ENCODE data around the gene NIPA2. TPM values are rescaled to one million over a fixed set of nuclear protein-coding genes. Genes with fewer than 3 reads are reported as not detected.
A peak's percentile ranks its signal among the peaks of the same experiment; 100 is the strongest.

NIPA2 gene
- 43.6 TPM for total RNA-seq
- long read RNA-seq, transcript NIPA2-203 (6 exons, 2,280 nt) = major isoform, 44 of 132 reads
- long read RNA-seq, transcript NIPA2-201 (8 exons, 3,233 nt) = minor isoform, 14 of 132 reads
- long read RNA-seq, transcript NIPA2-204 (7 exons, 3,130 nt) = minor isoform, 17 of 132 reads
- long read RNA-seq, partial matches to known transcripts = 6 of 132 reads
- long read RNA-seq, other reads (novel, unspliced or antisense) = 48 of 132 reads

DNA sequence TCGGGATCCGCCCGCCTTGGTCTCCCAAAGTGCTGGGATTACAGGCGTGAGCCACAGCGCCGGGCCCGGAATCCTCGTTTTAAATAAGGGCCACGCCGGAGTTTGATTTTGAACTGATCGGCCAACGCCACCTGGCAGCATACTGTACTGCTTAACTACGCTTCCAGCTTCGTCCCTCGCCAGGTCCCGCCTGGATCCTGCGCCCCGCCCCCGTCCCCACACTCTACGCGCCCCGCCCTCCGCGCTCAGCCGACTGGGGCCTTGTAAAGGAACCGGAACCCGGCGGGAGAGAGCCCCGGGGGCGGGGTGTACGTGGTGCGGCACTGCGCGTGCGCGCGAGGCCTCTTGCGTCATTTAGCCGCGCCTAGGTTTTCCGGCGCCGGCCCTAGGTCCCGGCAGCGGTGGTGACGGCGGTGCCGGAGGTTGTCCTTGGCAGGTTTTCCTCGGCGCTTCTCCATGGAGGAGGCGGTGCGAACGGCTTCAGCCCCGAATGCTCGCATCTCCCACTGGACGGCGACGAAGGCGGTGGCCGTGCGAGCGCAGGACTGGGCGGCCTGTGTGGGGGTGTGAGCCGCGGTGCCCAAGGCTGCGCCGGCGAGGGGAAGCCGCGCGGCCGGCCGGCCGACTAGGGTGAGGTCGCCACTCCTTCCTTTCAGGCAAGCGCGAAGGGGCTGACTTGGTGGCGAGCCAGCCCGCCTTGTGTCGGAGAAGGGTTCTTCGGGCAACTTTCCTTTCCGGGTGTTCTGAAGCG lies at the start of gene NIPA2:
TSS of gene NIPA2 (plus strand) at position 375 of the 751 bp plus-strand sequence. CDS start 13,066 bp downstream, outside the sequence.
- Histone ChIP-seq H3K4me3 (peak within 1 kb of the TSS; percentile 87), H3K36me3 (peaks cover 7% of the 10 kb centered on the region), H3K9me3 (no peaks in the 10 kb centered on the region), H3K27ac (peak within 1 kb of the TSS; percentile 97), H3K4me1 (peaks cover 24% of the 10 kb centered on the region), H3K27me3 (ENCODE audit: low read depth) (no peaks in the 10 kb centered on the region)
- TF ChIP-seq, protein P1, sequence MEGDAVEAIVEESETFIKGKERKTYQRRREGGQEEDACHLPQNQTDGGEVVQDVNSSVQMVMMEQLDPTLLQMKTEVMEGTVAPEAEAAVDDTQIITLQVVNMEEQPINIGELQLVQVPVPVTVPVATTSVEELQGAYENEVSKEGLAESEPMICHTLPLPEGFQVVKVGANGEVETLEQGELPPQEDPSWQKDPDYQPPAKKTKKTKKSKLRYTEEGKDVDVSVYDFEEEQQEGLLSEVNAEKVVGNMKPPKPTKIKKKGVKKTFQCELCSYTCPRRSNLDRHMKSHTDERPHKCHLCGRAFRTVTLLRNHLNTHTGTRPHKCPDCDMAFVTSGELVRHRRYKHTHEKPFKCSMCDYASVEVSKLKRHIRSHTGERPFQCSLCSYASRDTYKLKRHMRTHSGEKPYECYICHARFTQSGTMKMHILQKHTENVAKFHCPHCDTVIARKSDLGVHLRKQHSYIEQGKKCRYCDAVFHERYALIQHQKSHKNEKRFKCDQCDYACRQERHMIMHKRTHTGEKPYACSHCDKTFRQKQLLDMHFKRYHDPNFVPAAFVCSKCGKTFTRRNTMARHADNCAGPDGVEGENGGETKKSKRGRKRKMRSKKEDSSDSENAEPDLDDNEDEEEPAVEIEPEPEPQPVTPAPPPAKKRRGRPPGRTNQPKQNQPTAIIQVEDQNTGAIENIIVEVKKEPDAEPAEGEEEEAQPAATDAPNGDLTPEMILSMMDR (IDR thresholded peaks at IDR 0.05) = no peak
- ATAC-seq = peak; percentile 99
- intact Hi-C loops (cut with DNase I) = no loop called here
- peak; percentile 99 for DNase-seq

GRCh38 chr15:22794063-22794462 lies 44.4 kb upstream of the NIPA2 start:
- H3K9me3 ChIP-seq = peaks cover 8% of the 10 kb centered on the region
- H3K36me3 ChIP-seq = no peaks in the 10 kb centered on the region
- TF ChIP-seq, protein P1 (IDR thresholded peaks at IDR 0.05) = no peak
- H3K27ac ChIP-seq = no peak overlapping the region
- intact Hi-C loops (cut with DNase I) = no loop called here
- DNase-seq = no peak
- no peaks in the 10 kb centered on the region for H3K27me3 ChIP-seq (ENCODE audit: low read depth)
- ATAC-seq = no peak
- H3K4me3 ChIP-seq = no peak overlapping the region
- peaks cover 4% of the 10 kb centered on the region for H3K4me1 ChIP-seq

DNA sequence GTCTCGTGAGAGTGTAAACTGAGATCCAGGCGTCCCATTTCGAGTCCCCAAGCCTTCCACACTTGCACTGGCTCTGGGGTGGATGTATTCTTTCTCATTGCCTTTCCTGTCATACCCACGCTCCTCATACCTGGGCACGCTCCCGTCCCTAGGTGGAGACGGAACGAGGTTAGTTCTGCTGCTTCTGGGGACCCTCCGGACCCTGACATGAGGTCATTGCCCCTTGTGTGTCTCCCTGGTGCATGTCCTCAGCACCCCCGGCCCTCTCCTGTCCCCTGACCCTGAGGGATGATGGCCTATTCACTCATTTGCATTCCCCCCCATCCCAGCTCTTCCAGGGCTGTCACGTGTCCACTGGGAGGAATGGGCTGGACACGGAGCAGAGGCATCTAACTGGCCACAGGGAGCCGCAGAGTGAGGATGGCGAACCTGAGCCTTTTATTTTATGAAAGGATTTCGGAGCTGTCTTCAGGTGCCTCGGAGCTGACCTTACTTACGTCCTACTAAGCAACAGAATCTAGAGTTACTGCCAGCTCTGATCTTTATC lies 43.8 kb upstream of the NIPA2 start:
- intact Hi-C loops (cut with DNase I) = no loop called here
- ATAC-seq = peak in 1 of 2 donors; percentile 25
- Histone ChIP-seq H3K4me1 (peaks cover 4% of the 10 kb centered on the region), H3K27ac (no peak overlapping the region), H3K27me3 (ENCODE audit: low read depth) (no peaks in the 10 kb centered on the region), H3K9me3 (peaks cover 2% of the 10 kb centered on the region), H3K36me3 (no peaks in the 10 kb centered on the region), H3K4me3 (no peak overlapping the region)
- no peak for DNase-seq
- TF ChIP-seq, protein P1 (IDR thresholded peaks at IDR 0.05) = no peak

DNA sequence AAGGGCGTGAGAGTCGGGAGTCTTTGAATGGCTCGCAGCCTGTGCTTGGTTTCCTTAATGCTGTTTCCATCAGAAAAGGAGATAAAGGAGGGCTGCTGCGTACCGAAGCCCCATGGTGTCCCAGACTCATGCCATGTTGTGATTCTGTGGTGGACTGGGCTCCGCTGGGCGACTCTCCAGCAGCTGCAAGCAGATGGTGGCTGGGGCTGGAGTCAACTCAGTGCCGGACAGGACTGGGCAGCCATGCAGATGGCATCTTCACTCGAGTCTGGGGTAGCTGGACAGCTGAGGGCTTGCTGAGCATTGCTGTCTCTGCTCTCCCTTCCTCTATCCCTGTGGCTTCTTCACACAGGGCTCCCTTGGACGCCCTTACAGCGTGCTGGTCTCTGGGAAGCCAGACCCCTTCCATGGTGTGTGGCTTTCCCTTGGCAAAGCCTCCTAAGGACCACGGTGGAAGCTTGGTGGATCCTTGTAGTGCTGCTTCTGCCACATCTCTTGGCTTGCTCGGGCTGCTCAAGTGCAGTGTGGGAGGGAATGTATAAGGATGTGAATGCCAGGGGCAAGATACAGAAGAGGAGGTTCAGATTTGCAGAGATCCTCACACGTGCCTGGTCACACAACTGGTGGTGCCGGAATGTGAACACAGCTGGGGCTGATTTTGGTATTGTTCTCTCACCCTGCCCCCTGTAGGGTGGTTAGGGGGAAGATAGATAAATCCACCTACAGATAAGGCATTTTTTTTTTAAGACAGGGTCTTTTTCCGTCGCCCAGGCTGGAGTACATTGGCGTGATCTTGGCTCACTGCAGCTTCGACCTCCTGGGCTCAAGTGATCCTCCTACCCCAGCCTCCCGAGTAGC lies 43.0 kb upstream of the NIPA2 start:
- Histone ChIP-seq H3K27me3 (ENCODE audit: low read depth) (no peaks in the 10 kb centered on the region), H3K27ac (no peak overlapping the region), H3K9me3 (no peaks in the 10 kb centered on the region), H3K4me1 (peaks cover 4% of the 10 kb centered on the region), H3K4me3 (no peak overlapping the region), H3K36me3 (no peaks in the 10 kb centered on the region)
- intact Hi-C loops (cut with DNase I) = no loop called here
- DNase-seq = no peak
- no peak for ATAC-seq
- TF ChIP-seq, protein P1 (IDR thresholded peaks at IDR 0.05) = no peak

DNA sequence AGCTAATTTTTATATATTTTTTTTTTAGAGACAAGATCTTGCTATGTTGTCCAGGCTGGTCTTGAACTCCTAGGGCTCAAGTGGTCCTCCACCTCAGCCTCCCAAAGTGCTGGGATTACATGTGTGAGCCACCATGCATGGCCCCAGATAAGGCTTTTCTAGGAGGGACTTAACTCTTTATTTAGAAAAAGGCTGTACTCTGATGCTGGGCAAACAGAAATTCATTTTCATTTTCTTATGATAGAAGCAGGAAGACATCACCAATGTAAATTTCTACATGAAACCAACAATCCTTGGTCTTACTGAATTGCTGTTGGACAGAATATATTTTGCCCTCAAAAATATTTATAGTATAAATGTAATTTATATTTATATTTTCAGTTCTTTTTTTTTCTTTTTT lies 42.4 kb upstream of the NIPA2 start:
- Histone ChIP-seq H3K27ac (no peak overlapping the region), H3K9me3 (no peaks in the 10 kb centered on the region), H3K4me1 (no peaks in the 10 kb centered on the region), H3K36me3 (no peaks in the 10 kb centered on the region), H3K27me3 (ENCODE audit: low read depth) (no peaks in the 10 kb centered on the region), H3K4me3 (no peak overlapping the region)
- TF ChIP-seq, protein P1 (IDR thresholded peaks at IDR 0.05) = no peak
- intact Hi-C loops (cut with DNase I) = no loop called here
- DNase-seq = no peak
- no peak for ATAC-seq

Data from lower lobe of right lung (tissue), 2 donors.